Brain microvascular endothelial cell (primary cell): Measurements from ENCODE around the gene FBXO42.

Experiments
- DNase-seq: peaks from one replicate; pipeline ENCODE4 v3.0.0-alpha.2; 2020
- H3K27ac ChIP-seq: fragments of 250-450 bp; sonication (Bioruptor Pico); 2 replicates; pipeline ENCODE4 v1.5.1; 2020; ENCODE audit warnings: mild to moderate bottlenecking, moderate library complexity
- H3K27me3 ChIP-seq: fragments of 250-450 bp; sonication (Bioruptor Pico); replicated peaks from 2 replicates; pipeline ENCODE4 v1.5.1; 2020; ENCODE audit warnings: mild to moderate bottlenecking
- H3K36me3 ChIP-seq: fragments of 250-450 bp; sonication (Bioruptor Pico); replicated peaks from 2 replicates; pipeline ENCODE4 v1.5.1; 2020; ENCODE audit warnings: mild to moderate bottlenecking
- H3K4me3 ChIP-seq: 2 replicates; pipeline ENCODE4 v1.5.1; 2011; ENCODE audit warnings: low read depth, mild to moderate bottlenecking, control low read depth, low read length, moderate library complexity
- in situ Hi-C: cut with HindIII; loops from 2 replicates; pipeline ENCODE4 v1.10.0; 2017; ENCODE audit warnings: low sequenced_read_pairs, low pct_ligation_motif_present
- TF ChIP-seq, protein P1 (sequence below): IDR thresholded peaks from 2 replicates; pipeline ENCODE4 v1.5.1; 2011; ENCODE audit warnings: low read depth, mild to moderate bottlenecking, moderate library complexity, low read length, control low read depth, inconsistent platforms; ENCODE audit errors: missing control alignments

FBXO42 gene

DNA sequence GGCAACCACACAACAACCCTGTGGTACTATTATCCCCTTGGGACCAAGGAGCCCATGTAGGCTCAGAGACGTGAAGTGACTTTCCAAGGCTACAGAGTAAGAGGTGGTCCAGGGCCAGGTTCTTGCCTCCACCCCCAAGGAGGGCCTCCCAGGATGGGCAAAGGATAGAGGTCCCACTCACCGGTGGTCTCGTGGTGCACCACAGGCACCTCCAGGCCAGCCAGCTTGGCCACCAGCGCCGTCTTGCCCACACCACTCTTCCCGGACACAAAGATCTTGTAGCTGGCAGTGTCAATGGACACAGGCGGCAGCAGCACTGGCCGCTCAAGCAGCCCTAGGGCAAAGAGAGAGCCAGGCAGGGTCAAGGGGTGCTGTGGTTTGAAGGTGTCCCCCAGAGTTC, 118.8 kb downstream of the FBXO42 start:
- no peaks in the 10 kb centered on the region for H3K27me3 ChIP-seq
- H3K36me3 ChIP-seq = no peaks in the 10 kb centered on the region
- in situ Hi-C loops = no loop called here
- TF ChIP-seq, protein P1, sequence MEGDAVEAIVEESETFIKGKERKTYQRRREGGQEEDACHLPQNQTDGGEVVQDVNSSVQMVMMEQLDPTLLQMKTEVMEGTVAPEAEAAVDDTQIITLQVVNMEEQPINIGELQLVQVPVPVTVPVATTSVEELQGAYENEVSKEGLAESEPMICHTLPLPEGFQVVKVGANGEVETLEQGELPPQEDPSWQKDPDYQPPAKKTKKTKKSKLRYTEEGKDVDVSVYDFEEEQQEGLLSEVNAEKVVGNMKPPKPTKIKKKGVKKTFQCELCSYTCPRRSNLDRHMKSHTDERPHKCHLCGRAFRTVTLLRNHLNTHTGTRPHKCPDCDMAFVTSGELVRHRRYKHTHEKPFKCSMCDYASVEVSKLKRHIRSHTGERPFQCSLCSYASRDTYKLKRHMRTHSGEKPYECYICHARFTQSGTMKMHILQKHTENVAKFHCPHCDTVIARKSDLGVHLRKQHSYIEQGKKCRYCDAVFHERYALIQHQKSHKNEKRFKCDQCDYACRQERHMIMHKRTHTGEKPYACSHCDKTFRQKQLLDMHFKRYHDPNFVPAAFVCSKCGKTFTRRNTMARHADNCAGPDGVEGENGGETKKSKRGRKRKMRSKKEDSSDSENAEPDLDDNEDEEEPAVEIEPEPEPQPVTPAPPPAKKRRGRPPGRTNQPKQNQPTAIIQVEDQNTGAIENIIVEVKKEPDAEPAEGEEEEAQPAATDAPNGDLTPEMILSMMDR = no peak
- H3K27ac ChIP-seq = no peak overlapping the region
- DNase-seq = no peak
- no peak overlapping the region for H3K4me3 ChIP-seq

DNA sequence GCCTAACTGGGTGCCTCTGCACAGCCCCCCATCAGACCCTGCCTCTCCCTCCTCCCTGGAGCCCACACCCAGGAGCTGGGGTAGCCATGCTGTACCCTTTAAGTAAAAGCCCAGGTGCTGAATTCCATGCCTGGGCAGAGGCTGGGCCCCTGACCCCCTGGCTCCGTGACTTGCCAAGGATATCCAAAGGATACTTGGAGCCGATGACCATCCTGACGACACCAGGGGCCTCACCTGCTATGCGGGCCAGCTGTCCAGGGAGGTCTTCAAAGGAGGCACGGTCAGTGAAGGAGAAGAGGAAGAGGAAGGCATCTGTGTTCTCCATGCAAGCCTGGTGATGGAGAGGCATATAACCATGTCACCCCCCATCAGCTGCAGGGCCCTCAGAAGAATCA, 120.0 kb downstream of the FBXO42 start:
- TF ChIP-seq, protein P1 = no peak
- Histone ChIP-seq H3K4me3 (no peak overlapping the region), H3K27me3 (peaks cover 6% of the 10 kb centered on the region), H3K36me3 (no peaks in the 10 kb centered on the region), H3K27ac (no peak overlapping the region)
- in situ Hi-C loops = no loop called here
- DNase-seq = no peak

- TF ChIP-seq, protein P1 = no peak
- DNase-seq = no peak
- Histone ChIP-seq H3K27ac (no peak overlapping the region), H3K27me3 (peaks cover 13% of the 10 kb centered on the region), H3K36me3 (no peaks in the 10 kb centered on the region), H3K4me3 (no peak overlapping the region)
- in situ Hi-C loops = no loop called here
Measured at GRCh38 chr1:16231331-16232315, 120.7 kb downstream of the FBXO42 start.

DNA sequence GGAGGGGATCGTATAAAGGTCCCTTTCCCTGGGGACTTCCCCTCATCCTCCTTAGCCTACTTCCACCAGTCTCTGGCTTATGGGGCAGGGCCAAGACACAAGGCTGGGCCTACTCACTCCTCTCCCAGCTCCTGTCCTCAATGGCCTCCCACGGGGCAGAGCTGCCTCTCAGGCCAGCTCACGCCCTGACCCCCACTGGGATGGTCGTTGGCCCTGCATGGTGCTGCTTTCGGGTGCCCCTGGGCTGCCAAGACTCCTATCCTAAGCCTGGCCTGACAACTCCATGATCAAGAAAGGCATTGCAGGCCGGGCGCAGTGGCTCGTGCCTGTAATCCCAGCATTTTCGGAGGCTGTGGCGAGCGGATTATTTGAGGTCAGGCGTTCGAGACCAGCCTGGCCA, 121.5 kb downstream of the FBXO42 start:
- DNase-seq = no peak
- no peak overlapping the region for H3K4me3 ChIP-seq
- in situ Hi-C loops = no loop called here
- TF ChIP-seq, protein P1 = no peak
- no peak overlapping the region for H3K27ac ChIP-seq
- H3K36me3 ChIP-seq = no peaks in the 10 kb centered on the region
- peaks cover 16% of the 10 kb centered on the region for H3K27me3 ChIP-seq

GRCh38 chr1:16229976-16230740, 122.1 kb downstream of the FBXO42 start:
- Histone ChIP-seq H3K27ac (no peak overlapping the region), H3K27me3 (peaks cover 16% of the 10 kb centered on the region), H3K4me3 (no peak overlapping the region), H3K36me3 (no peaks in the 10 kb centered on the region)
- in situ Hi-C loops = no loop called here
- DNase-seq = no peak
- TF ChIP-seq, protein P1 = no peak
